ENCODE measurements around the gene PSMB9. TPM values are rescaled to one million over a fixed set of nuclear protein-coding genes. Genes with fewer than 3 reads are reported as not detected.
A peak's percentile ranks its signal among the peaks of the same experiment; 100 is the strongest.

The PSMB9 gene
- polyA plus RNA-seq, 3 donors = 204 to 405 (median 350) TPM

DNA sequence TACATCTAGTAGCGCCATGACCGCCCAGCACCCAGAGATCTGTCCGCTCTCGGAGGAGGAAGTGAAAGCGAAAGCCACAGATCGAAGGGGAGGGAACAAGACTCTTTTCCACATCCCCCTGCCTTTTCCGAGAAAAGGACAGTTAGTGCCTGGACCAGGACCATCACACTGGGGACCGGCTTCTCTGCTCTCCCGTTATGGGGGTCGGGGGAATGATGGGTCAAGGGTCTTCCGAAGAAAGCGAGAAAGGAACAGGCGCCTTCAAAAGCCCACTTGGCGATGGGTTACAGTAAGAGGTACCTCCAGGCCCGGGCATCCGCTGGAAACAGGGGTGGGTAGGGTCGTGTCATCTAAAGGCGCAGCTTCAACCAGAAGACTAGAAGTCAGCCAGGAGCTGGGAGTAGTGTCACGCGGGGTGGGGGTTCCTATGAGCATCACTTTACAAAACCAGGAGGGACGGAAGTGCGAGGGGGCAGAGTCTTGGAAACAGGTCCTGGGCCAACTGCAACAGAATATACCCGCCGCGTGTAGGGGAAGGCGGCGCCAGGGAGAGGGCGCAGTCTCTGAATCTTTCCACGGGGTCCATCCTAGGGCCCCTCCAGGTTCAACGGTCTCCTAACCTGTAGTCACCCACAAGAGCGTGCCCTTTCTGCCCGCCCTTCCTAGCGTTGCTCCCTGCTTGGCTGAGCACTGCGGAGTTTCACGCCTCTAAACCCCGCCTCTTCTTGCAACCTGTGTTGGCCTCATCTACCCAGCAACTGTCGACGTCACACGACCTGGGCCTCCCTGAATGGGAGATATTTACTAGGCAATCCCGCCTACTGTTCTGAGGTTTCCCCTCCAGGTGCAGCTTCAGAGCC lies 9.8 kb upstream of the PSMB9 start, which contains the start of gene PSMB8:
Gene PSMB8 (minus strand): TSS at position 69 of the 860 bp plus-strand sequence. CDS start 51 bp downstream, at position 18.
- Mint-ChIP-seq H3K4me1 (peaks cover 77% of the 10 kb centered on the region), H3K27me3 (ENCODE audit: low read depth in 3 of 3) (peaks cover 0 to 6% (median 0%) of the 10 kb centered on the region in 3 donors), H3K9me3 (peaks cover 0 to 8% (median 3%) of the 10 kb centered on the region in 7 donors), H3K4me3 (peak within 1 kb of the TSS; percentile 98 to 99), H3K27ac (peak within 1 kb of the TSS; percentile 99 to 100 (median 100)), H3K36me3 (peaks cover 67 to 75% of the 10 kb centered on the region in 2 donors)
- H3K9me3 ChIP-seq (replicated peaks in 1 of 2; ENCODE audit: control insufficient read depth in 1 of 2, insufficient read depth in 1 of 2, low read length in 2 of 2) = no peaks in the 10 kb centered on the region
- peak within 1 kb of the TSS; percentile 97 for H3K4me2 ChIP-seq (replicated peaks; ENCODE audit: extremely low read depth, low read length, poor library complexity, severe bottlenecking)
- peak within 1 kb of the TSS; percentile 89 to 94 for H3K27ac ChIP-seq (ENCODE audit: low read depth in 1 of 2, low read length in 2 of 2)
- intact Hi-C loops (cut with micrococcal nuclease) = loop anchor here (1.0 to 5.0 kb wide), 2 partner anchors 9 to 128 kb away; partner anchors contain the start of gene TAP1 (in 1 of the 2)
- H2AFZ ChIP-seq (ENCODE audit: insufficient read depth, low read depth, low read length, poor library complexity, severe bottlenecking) = peak within 1 kb of the TSS; percentile 87
- peak; percentile 96 for DNase-seq
- H3K79me2 ChIP-seq (ENCODE audit: insufficient read depth, low read length) = peaks cover 79% of the 10 kb centered on the region
- H3K36me3 ChIP-seq (replicated peaks in 1 of 2; ENCODE audit: control insufficient read depth in 1 of 2, insufficient read depth in 2 of 2, low read length in 2 of 2) = peaks cover 51 to 65% of the 10 kb centered on the region in 2 donors
- no peak for TF ChIP-seq CTCF (IDR thresholded peaks at IDR 0.05)
- peaks cover 39% of the 10 kb centered on the region for H4K20me1 ChIP-seq (ENCODE audit: insufficient read depth, low read length)
- peak within 1 kb of the TSS; percentile 95 for H3K9ac ChIP-seq (ENCODE audit: insufficient read depth, low read length, poor library complexity, severe bottlenecking)
- H3K27me3 ChIP-seq (ENCODE audit: control insufficient read depth in 2 of 2, insufficient read depth in 2 of 2, low read length in 2 of 2) = no peaks in the 10 kb centered on the region
- WGBS (ENCODE audit: insufficient coverage) = under 1% methylated on average over 33 of the region's 40 CpGs
- peak within 1 kb of the TSS; percentile 65 to 87 (median 83) for H3K4me3 ChIP-seq (replicated peaks in 1 of 3; ENCODE audit: low read depth in 2 of 3, low read length in 3 of 3)
- H3K4me1 ChIP-seq (ENCODE audit: control insufficient read depth in 1 of 2, insufficient read depth in 2 of 2, low read length in 2 of 2) = peaks cover 49 to 74% of the 10 kb centered on the region in 2 donors

- DNase-seq = no peak
- H3K9ac ChIP-seq (ENCODE audit: insufficient read depth, low read length, poor library complexity, severe bottlenecking) = peak overlapping the region; percentile 95
- peaks cover 72 to 81% of the 10 kb centered on the region in 2 donors for H3K36me3 Mint-ChIP-seq
Observed at GRCh38 chr6:32844839-32845383, 9.1 kb upstream of the PSMB9 start.

More at GRCh38 chr6:32844839-32845383, 9.1 kb upstream of the PSMB9 start:
- no peaks in the 10 kb centered on the region for H3K27me3 ChIP-seq (ENCODE audit: control insufficient read depth in 2 of 2, insufficient read depth in 2 of 2, low read length in 2 of 2)
- Mint-ChIP-seq H3K4me1 (peaks cover 78% of the 10 kb centered on the region), H3K4me3 (peak overlapping the region; percentile 98 to 99), H3K27me3 (ENCODE audit: low read depth in 3 of 3) (peaks cover 0 to 6% (median 0%) of the 10 kb centered on the region in 3 donors), H3K9me3 (peaks cover 0 to 8% (median 3%) of the 10 kb centered on the region in 7 donors), H3K27ac (peak overlapping the region; percentile 99 to 100 (median 100))
- H3K4me2 ChIP-seq (replicated peaks; ENCODE audit: extremely low read depth, low read length, poor library complexity, severe bottlenecking) = peak overlapping the region; percentile 97
- H3K4me3 ChIP-seq (replicated peaks in 1 of 3; ENCODE audit: low read depth in 2 of 3, low read length in 3 of 3) = peak overlapping the region; percentile 65 to 87 (median 83)
- WGBS (ENCODE audit: insufficient coverage) = 0% methylated on average over 18 of the region's 19 CpGs
- no peaks in the 10 kb centered on the region for H3K9me3 ChIP-seq (replicated peaks in 1 of 2; ENCODE audit: control insufficient read depth in 1 of 2, insufficient read depth in 1 of 2, low read length in 2 of 2)
- intact Hi-C loops (cut with micrococcal nuclease) = loop anchor here (1.0 to 5.0 kb wide), 2 partner anchors 8 to 127 kb away; partner anchors contain the start of gene TAP1 (in 2 of the 2)
- no peak for TF ChIP-seq CTCF (IDR thresholded peaks at IDR 0.05)
- peak overlapping the region; percentile 89 to 94 for H3K27ac ChIP-seq (ENCODE audit: low read depth in 1 of 2, low read length in 2 of 2)
- peak overlapping the region; percentile 87 for H2AFZ ChIP-seq (ENCODE audit: insufficient read depth, low read depth, low read length, poor library complexity, severe bottlenecking)
- H3K79me2 ChIP-seq (ENCODE audit: insufficient read depth, low read length) = peaks cover 85% of the 10 kb centered on the region
- peaks cover 54 to 70% of the 10 kb centered on the region in 2 donors for H3K36me3 ChIP-seq (replicated peaks in 1 of 2; ENCODE audit: control insufficient read depth in 1 of 2, insufficient read depth in 2 of 2, low read length in 2 of 2)
- H4K20me1 ChIP-seq (ENCODE audit: insufficient read depth, low read length) = peaks cover 45% of the 10 kb centered on the region
- peaks cover 46 to 71% of the 10 kb centered on the region in 2 donors for H3K4me1 ChIP-seq (ENCODE audit: control insufficient read depth in 1 of 2, insufficient read depth in 2 of 2, low read length in 2 of 2)
